ENCODE data around the gene PROCA1. TPM values are rescaled to one million over a fixed set of nuclear protein-coding genes. Genes with fewer than 3 reads are reported as not detected.
"Not testable (repeated sequence)": the region's sequence is repeated elsewhere in the genome, so short reads cannot be mapped to it uniquely, and the experiment has no call there.

The PROCA1 gene
- total RNA-seq, 4 donors from 2014 or later = 0.36 to 6.2 TPM; not detected in 2

- no peak overlapping the region for H3K27ac ChIP-seq
- WGBS = 81% methylated on average over 7 of the region's 22 CpGs
- H3K4me1 ChIP-seq = peaks cover 25% of the 10 kb centered on the region
- no peak for DNase-seq (ENCODE audit: low spot score in 2 of 2)
- no peak overlapping the region for H3K4me3 ChIP-seq
- no peaks in the 10 kb centered on the region for H3K27me3 ChIP-seq
- TF ChIP-seq CTCF (IDR thresholded peaks at IDR 0.05) (no peak), POLR2A (IDR thresholded peaks at IDR 0.05) (no peak), EP300 (IDR thresholded peaks at IDR 0.05) (no peak), POLR2AphosphoS5 (IDR thresholded peaks at IDR 0.05) (no peak)
- H3K9me3 ChIP-seq = no peaks in the 10 kb centered on the region
- no peaks in the 10 kb centered on the region for H3K36me3 ChIP-seq
Observed at GRCh38 chr17:28737770-28738679, 26.3 kb upstream of the PROCA1 start.

GRCh38 chr17:28737316-28737715 lies 25.6 kb upstream of the PROCA1 start:
- H3K9me3 ChIP-seq = no peaks in the 10 kb centered on the region
- H3K36me3 ChIP-seq = no peaks in the 10 kb centered on the region
- H3K27ac ChIP-seq = no peak overlapping the region
- no CpG with 5 or more reads among the region's 12 CpGs for WGBS
- no peak for DNase-seq (ENCODE audit: low spot score in 2 of 2)
- TF ChIP-seq CTCF (IDR thresholded peaks at IDR 0.05) (no peak), EP300 (IDR thresholded peaks at IDR 0.05) (no peak), POLR2A (IDR thresholded peaks at IDR 0.05) (no peak), POLR2AphosphoS5 (IDR thresholded peaks at IDR 0.05) (no peak)
- H3K27me3 ChIP-seq = no peaks in the 10 kb centered on the region
- H3K4me3 ChIP-seq = no peak overlapping the region
- peaks cover 20% of the 10 kb centered on the region for H3K4me1 ChIP-seq

GRCh38 chr17:28735913-28736769 lies 24.5 kb upstream of the PROCA1 start:
- H3K4me3 ChIP-seq; H3K27ac ChIP-seq; H3K9me3 ChIP-seq; H3K36me3 ChIP-seq; DNase-seq (ENCODE audit: low spot score in 2 of 2); H3K27me3 ChIP-seq; H3K4me1 ChIP-seq: not testable (repeated sequence)
- WGBS = 90% methylated on average over 8 of the region's 8 CpGs

GRCh38 chr17:28735242-28735722 lies 23.6 kb upstream of the PROCA1 start:
- WGBS = 47% methylated on average over 4 of the region's 5 CpGs
- Histone ChIP-seq H3K27ac (no peak overlapping the region), H3K36me3 (no peaks in the 10 kb centered on the region), H3K27me3 (no peaks in the 10 kb centered on the region), H3K4me1 (peaks cover 5% of the 10 kb centered on the region), H3K4me3 (no peak overlapping the region), H3K9me3 (no peaks in the 10 kb centered on the region)
- no peak for DNase-seq (ENCODE audit: low spot score in 2 of 2)
- no peak for TF ChIP-seq EP300 (IDR thresholded peaks at IDR 0.05)
- no peak for TF ChIP-seq CTCF (IDR thresholded peaks at IDR 0.05)
- TF ChIP-seq POLR2A (IDR thresholded peaks at IDR 0.05) = no peak
- TF ChIP-seq POLR2AphosphoS5 (IDR thresholded peaks at IDR 0.05) = no peak

- 89% methylated on average over 10 of the region's 10 CpGs for WGBS
- Histone ChIP-seq H3K27ac (no peak overlapping the region), H3K9me3 (no peaks in the 10 kb centered on the region), H3K4me1 (peaks cover 8% of the 10 kb centered on the region), H3K27me3 (no peaks in the 10 kb centered on the region), H3K4me3 (no peak overlapping the region), H3K36me3 (no peaks in the 10 kb centered on the region)
- TF ChIP-seq POLR2A (IDR thresholded peaks at IDR 0.05) (no peak), CTCF (IDR thresholded peaks at IDR 0.05) (no peak), POLR2AphosphoS5 (IDR thresholded peaks at IDR 0.05) (no peak), EP300 (IDR thresholded peaks at IDR 0.05) (no peak)
- DNase-seq (ENCODE audit: low spot score in 2 of 2) = no peak
Observed at GRCh38 chr17:28734712-28735241, 23.1 kb upstream of the PROCA1 start.

Measured in suprapubic skin (tissue), 4 donors.